ENCODE data around the gene MYO5C.

The MYO5C gene

DNA sequence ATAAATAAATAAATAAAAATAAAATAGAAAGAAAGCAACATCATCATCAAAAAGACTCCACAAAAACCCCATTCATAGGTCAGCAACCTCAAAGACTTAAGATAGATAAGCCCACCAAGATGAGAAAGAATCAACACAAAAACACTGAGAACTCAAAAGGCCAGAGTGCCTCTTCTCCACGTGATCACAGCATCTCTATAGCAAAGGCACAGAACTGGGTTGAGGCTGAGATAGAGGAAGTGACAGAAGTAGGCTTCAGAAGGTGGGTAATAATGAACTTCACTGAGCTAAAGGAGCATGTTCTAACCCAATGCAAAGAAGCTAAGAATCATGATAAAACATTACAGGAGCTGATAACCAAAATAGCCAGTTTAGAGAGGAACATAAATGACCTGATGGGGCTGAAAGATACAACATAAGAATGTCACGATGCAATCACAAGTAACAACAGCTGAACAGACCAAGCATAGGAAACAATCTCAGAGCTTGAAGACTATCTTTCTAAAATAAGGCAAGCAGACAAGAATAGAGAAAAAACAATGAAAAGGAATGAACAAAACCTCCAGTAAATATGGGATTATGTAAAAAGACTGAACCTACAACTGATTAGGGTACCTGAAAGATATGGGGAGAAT is 130.9 kb downstream of the MYO5C start:
- no peak for DNase-seq

GRCh38 chr15:52163321-52164190 is 132.0 kb downstream of the MYO5C start:
- DNase-seq, result peak in 1 of 3 donors; percentile 12

DNA sequence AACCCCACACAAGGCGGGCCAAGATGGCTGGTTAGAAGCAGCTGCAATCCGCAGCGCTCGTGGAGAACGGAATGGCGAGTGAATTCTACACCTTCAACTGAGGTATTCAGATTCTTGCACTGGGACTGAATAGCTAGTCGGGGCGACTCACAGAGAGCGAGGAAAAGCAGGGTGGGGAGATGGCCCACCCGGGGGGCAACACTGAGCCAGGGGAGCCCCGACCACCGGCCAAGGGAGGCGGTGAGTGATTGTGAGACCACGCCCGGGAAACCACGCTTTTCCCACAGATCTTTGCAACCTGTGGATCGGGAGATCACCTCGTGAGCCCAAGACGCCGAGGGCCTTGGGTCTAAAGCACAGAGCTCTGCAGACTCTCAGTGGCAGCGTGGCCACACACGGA is 132.7 kb downstream of the MYO5C start:
- DNase-seq, result no peak

DNA sequence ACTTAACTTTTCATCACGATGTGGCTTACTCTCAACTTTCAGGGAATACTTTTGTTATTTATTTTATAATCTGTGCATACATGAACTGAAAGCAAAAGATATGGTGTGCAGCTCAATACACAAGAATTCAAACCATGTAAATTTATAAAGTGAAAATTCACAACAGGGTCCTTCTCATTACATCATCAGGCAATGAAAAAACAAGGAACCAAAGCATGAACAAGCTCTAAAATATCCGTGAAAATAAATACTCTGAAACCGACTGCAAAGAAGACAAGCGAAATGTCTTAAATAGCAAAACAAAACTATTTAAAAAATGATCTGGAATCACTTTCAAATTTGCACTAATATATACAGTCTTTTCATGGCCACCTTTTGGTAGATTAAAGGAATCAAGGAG is 133.3 kb downstream of the MYO5C start:
- DNase-seq, result no peak

- no peak for DNase-seq
Observed at GRCh38 chr15:52161406-52161966, 134.1 kb downstream of the MYO5C start.

DNA sequence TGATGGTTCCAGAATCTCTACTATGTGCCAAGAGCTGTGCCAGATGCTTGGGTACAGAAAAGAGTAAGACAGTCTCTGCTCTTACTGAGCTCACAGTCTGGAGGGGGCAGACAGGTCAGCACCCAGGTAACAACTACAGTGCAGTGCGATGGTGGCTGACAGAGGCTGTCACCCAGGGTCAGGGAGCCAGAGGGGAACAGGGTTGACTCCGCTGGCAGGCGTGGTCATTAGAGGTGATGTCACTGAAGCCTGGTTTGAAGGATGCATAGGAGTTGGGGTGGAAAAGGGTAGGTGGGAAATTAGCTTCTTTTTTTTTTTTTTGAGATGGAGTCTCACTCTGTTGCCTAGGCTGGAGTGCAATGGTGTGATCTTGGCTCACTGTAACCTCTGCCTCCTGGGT is 136.0 kb downstream of the MYO5C start:
- no peak for DNase-seq

DNA sequence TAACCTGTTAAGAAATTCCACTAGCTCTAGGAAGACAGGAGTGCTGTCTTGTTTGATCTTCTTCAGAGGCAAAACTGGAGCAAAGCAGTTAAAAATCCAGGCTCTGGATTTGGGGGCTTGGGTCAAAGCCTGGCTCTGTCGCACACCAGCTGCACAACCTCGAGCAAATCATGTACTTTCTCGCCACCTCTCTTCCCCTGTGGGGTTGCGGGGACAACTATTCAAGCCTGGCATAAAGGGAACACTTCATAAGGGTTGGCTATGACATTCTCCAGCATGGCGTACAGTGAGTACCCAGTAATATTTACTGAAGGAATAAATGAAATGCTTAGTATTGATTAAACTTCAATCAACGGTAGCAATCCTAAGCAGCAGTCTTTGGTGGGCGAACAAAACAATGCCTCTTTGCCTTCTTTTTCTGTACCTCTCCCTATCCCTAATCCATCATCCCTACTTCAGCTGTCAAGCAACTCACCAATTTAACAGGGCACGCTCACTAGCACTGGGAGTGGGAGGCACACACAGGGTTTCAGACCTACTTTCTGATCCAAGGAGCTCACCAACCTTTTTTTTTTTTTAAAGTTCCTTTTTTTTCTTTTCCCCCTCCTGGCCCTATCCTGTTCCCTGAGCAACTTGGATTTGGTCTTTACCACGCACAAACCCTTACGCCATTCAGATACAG is 137.4 kb downstream of the MYO5C start:
- DNase-seq, result no peak

- DNase-seq, result no peak
Observed at GRCh38 chr15:52155878-52156277, 139.7 kb downstream of the MYO5C start.

- peak in 1 of 3 donors; percentile 19 for DNase-seq
Observed at GRCh38 chr15:52154896-52155865, 140.4 kb downstream of the MYO5C start.

- no peak for DNase-seq
Observed at GRCh38 chr15:52153900-52154895, 141.4 kb downstream of the MYO5C start.

- no peak for DNase-seq
Observed at GRCh38 chr15:52151353-52151752, 144.3 kb downstream of the MYO5C start.

GRCh38 chr15:52150871-52151270 is 144.7 kb downstream of the MYO5C start:
- DNase-seq, result no peak

- DNase-seq, result no peak
Observed at GRCh38 chr15:52150043-52150825, 145.4 kb downstream of the MYO5C start.

- DNase-seq, result no peak
Observed at GRCh38 chr15:52148403-52148802, 147.2 kb downstream of the MYO5C start.

- no peak for DNase-seq
Observed at GRCh38 chr15:52146776-52147175, 148.8 kb downstream of the MYO5C start.

DNA sequence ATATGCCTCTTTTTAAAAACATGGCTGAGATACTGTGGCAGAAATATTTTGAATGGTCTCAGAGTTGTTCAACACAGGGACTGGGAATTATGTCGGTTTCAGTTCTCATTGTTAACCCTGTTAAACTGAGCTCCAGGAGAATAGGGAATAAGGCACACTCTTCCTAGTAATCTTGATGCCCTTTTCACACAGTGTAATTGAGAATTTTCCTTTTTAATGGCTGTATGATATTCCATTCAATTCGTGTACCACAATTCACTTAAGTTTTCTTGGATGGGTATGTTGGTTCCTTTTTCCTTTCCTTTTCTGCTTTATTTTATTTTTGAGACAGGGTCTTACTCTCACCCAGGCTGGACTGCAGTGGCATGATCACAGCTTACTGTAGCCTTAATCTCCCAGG is 149.3 kb downstream of the MYO5C start:
- no peak for DNase-seq

DNA sequence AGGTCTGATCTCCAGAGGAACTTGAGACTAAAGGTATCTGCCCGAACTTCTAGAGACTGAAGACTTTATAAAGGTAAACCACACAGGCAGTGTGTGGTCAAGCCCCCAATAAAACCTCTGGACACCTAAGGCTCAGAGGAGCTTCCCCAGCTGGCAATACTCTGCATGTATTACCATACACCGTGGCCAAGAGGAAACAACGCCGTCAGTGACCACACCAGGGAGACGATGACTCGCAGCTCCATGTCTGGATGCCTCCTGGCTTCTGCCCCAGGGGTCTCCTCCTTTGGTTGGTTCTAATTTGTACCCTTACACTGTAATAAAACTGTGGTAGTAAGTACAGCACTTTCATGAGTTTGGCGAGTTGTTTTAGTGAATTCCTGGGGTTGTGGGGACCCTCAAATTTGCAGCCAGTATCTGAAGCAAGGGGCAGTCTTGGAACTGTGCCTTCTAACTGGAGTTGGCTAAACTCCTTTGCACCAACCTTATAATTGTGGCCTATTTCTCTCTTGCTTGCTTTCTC is 150.9 kb downstream of the MYO5C start:
- no peak for DNase-seq

GRCh38 chr15:52143873-52144272 is 151.7 kb downstream of the MYO5C start:
- no peak for DNase-seq

Data from suppressor macrophage treated with lipopolysaccharide for 1 hour (primary cell).